CD4-positive, alpha-beta T cell treated with Interleukin-15 for 1 hour (primary cell): Measurements from ENCODE around the gene RFTN1.

ENCODE experiments used
- DNase-seq: peaks from one replicate; pipeline ENCODE4 v3.0.0-alpha.2; 2020

The RFTN1 gene

DNA sequence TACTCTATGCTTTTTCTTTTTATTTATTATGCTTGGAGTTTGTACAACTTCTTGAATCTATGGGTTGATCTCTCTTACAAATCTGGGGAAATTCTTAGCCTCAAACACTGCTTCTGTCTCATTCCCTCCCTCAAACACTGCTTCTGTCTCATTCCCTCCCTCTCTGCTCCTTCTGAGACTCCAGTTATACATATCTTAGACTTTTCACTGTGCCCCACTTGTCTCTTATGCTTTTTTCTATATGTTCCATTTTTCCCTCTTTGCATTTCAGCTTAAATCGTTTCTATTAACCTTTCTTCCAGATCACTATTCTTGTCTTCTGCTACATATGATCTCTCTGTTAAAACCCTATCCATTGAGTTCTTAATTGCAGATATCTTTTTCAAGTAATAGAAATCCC, 50.4 kb downstream of the RFTN1 start:
- no peak for DNase-seq

DNA sequence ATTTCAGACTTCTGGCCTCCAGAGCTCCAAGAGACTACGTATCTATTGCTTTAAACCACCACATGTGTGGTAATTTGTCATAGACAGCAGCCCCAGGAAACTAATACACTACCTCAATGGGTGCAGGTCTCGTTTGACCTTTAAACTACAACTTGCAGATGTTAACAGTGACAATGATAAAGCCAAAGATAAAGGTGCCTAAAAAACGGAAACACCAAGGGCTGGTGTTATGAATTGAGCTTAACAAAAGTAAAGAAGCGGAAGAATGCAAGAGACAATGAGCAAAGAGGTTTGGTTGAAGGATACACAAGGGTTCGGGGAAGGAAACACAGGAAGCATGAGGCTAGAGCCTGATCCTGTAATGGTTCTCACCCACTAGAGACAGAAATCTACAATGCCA, 50.8 kb downstream of the RFTN1 start:
- no peak for DNase-seq

DNA sequence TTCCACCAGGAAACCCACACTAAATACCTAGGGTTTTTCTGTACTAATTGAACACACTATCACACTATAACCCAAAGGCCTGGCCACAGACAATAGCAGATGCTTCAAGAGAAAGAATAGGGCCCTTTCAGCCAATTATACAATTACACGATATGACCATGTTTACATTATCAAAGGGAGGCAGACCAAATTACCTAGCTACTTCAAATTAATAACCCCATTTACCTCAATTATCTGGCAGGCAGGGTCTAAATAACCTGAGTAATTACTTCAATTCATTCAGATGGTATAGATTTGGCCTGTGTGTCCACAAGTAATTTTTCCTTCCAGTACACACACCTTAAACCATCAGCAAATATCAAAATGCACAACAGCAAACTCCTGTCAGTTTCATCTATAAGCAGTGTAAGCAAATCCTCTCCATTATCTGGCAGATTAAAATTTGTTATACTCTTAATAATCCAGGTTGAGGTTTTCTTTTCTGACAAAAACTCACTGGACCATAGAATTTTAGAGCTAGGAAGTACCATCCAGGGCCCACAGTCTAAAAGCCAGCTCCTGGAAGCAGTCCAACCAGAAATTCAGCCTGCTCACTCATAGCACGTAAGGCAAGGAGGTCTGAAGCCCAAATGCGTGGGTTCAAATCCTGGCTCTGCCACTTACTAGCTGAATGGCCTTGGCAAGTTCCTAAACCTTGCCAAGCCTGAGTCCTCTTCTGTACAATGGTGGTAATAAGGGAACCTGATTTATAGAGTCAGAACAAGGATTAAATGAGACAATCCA, 51.8 kb downstream of the RFTN1 start:
- no peak for DNase-seq

DNA sequence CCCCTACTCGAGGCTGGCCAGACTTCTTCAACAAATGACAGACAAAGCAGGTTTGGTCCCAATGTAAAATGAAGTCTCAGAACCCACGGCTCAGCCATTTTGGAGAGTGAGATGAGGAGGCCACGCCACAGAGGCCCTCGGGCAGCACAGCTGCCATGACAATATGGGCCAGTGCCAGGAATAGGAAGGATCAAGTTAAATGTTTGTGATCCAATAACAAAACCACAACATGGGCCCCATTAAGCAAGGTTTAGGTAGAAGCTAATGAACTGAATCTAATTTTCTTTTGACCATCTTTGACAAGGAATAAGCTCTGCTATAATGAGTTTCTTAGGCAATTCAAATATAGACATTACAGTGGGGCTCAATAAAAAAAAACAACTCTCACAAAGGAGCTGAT, 52.6 kb downstream of the RFTN1 start:
- no peak for DNase-seq

DNA sequence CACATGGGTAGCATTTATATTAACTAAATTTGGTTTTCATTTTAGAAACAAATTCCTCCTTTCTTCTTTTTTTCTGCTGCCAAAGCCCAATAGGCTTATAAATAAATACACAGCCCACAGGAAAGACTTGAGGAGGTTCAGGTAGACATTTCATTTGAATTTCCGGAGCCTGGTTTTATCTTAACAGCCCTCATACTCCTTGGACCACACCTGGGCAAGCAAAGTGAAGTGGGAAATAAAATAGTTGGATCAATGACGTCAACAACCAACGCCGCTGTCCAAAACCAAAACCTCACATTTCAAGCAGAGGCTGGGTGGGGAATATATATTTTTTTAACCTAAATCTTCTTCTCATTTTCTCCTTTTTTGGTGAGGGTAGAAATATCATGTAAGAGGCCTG, 53.2 kb downstream of the RFTN1 start:
- no peak for DNase-seq

DNA sequence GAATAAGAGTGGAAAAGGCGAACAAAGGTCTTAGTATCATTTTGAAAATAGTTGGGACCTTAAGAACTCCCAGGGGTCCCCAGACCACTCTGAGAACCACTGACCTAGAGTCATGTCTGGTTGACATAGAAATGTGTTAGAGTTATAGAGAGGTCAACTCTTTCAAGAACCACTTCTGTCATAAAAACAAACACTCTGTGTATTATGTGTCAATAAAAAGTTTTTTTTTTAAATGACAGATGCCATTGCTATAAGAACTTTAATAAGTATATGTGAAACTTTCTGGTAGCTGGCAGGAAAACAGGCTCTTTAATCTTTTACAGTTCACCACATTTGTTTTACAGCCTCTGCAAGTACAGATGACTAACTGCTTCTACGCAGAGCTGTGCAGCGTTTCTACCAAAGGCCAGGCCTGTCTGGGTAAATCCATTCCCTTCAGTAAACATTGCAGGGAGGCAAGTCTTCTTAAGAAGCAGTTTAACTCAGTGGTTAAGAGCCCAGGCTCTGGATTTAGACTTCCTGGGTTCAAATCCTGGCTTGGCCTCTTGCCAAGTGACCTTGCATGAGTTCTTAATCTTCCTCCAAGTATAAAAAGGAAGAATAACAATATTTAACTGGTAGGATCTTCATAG, 56.6 kb downstream of the RFTN1 start:
- peak; percentile 20 for DNase-seq

DNA sequence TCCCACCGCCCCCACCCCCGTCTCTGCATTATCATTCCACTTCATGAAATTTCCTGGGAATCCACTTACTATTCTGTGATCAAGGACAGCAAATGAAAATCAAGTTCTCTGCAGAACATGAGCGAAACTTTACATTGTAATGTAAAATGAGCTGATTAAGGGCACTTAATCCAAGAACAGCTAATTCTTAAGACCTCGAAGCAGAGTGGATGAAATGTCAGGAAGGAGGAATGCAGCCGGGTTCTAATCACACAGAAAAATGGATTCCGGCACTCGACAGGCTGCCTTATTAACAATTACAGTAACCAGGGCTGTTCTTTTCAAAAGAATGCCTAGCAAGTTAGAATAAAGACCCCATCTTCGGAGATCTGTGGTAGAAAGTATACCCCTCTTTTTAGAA, 57.5 kb downstream of the RFTN1 start:
- no peak for DNase-seq

DNA sequence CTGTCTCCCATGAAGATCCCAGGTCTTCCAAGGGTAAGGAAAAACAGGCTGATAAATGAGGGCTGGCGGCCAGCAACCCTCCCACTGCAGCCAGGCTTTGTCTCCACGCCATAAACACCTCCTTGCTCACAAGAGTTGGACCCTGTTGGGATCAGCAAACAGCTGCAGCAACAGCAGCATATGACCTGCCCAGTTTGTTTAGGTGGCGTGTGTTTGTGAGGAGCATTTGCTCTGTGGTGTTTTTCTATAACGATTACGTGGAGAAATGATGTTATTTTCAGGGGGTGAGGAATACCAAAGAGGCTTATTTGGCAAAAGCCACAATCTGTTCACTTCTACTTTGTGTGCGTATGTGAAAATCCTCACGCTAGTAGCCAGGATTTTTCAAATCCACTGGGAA, 58.5 kb downstream of the RFTN1 start:
- DNase-seq: no peak

DNA sequence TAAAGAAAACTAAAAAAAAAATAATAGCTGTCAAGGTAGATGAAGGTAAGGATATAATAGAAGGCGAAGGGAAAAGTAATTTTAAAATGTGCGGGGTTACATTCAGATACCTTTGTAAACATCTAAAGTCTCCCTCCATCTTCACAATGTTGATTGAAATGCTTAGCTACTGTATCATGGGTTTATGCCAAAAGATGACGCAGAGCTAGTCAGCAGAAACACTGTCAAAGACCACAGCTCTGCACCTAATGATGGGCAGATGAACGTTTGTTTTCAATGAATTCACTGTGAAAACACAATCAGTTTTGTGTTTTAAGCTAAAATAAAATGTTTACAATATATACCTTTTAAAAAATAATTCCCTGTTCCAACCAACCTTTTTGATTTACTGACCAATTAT, 61.2 kb downstream of the RFTN1 start:
- no peak for DNase-seq

DNA sequence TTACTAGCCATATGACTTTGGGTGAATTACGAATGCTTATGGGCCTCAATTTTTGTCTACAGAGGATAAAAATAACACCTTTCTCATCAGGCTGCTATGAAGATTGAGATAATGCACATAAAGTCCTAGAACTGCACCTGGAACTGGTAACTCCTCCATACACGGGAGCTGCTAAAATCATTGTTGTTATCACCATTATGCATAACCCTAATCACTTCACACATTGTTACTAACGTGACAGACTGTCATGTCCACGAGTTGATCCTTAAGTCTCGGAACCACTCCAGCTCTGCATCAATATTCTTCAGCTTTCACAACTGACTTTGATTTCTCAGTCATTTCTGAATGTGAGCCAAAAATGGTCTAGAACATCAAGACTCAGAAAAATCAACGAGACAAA, 64.1 kb downstream of the RFTN1 start:
- DNase-seq: no peak

DNA sequence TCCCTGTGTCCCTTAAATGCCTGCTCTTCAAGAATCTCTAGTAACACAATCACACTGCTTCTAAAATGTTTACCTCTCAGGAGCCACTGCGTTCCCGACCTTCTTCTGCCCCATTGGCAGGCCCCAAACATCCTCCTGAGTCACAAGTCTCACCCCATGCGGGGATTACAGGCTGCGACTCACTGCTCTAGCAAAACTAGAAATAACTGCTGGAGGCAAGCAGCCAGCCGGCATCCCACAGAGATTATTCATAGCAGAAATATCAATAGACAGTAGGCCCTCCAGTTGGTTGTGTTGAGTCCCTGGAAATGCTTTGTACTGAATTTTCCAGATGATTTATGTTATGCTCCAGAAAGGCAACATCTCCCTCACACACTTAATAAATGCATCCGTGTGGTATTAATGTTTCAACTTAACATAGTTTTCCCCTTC, 64.8 kb downstream of the RFTN1 start:
- no peak for DNase-seq

DNA sequence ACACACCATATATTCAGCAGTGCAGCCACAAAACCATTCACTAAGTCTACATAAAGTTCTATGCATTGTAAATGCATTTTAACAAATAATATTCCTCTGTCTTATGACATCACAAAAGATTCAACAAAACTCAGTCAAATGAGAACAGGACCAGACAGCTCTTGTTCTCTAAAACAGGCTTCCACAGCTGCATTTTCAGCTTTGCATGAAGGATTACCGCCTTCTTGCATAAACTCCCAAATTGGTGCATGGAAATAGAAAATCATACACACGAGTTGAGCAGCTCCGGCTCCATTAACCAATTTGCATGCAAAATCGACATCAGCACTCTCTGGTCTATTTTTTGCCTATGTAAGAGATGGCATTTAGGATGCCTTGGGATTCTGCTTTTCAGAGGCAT, 66.4 kb downstream of the RFTN1 start:
- DNase-seq: no peak

DNA sequence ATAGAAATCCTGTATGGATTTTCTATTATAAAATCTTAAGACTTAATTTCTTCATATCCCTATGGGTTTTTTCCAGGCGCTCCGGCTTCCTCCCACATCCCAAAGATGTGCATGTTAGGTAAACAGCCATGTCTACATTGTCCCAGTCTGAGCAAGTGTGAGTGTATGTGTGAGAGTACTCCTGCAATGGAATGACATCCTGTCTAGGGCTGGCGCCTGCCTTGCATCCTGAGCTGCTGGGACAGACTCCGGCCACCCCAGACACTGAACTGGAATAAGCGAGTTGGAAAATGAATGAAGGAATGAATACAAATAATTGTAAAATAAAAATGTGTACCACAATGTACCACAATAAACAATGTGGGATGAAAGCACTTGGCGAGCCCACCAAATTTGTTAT, 69.2 kb downstream of the RFTN1 start:
- no peak for DNase-seq

DNA sequence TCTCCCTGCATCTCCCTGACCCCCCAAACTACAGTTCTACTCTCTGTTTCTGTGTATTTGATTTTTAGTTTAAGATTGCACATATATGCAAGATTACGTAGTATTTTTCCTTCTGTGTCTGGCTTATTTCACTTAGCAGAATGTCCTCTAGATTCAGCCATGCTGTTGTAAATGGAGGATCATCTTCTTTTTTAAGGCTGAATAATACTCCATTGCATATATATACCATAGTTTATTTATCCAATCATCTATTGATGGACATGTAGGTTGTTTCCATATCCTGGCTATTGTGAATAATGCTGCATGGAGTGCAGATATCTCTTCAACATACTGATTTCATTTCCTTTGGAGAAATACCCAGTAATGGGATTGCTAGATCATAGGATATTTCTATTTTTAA, 70.8 kb downstream of the RFTN1 start:
- no peak for DNase-seq

DNA sequence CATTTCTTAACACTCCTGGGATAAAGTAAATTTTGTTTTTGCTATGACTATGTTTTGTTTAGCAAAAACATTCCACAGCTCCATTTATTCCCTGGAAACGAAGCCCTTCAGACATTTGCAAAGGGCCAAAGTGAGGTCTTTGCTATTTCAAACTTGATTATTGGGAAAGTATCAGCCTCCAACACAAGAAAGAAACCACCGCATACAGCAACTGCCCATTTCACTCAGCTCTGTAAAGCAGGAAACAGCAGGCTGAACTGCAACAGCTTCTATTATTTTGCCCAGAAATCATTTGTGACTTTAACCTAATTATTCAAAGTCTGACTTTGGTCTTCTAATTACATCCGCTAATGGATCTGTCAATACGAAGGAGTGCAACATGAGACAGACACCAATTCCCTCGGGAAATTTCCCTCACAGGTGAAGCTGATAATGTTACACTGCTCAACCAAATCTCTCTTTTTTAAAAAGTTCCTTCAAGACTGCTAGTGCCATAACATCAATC, 72.1 kb downstream of the RFTN1 start:
- no peak for DNase-seq

DNA sequence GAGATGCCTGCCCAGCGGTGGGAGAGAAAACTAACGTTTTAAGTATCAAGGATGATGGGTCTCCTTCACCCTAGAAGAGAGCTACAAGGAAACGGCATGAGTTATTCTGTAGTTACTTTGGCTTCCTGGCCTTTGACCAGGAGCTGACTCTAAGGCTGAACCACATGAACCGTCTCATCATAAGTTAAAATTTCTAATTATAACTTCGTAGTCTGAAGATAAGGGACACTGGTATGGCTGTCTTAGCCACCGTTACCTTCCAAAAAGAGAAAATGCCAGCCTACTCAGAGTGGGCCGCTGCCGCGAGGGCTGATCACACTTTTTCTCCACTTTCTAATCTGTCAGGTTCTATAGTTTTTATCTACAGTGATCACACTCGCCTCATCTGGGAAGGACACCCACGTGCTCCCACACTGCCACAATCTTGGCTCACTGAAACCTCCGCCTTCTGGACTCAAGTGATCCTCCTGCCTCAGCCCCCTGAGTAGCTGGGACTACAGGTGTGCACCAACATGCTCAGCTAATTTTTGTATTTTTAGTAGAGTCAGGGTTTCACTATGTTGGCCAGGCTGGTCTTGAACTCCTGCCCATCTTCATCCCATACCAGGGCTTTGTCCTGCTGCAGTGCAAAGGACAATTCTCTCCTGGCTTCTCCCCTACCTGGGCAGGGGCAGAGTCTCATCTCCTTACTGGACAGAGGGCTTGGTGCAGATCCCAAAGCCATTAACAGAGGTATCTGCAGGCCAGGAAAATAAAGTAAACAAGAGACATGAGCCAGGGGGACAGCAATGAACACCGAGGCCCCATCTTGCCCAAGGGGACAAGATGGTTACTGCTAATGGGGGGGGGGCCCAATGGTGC, 73.4 kb downstream of the RFTN1 start:
- no peak for DNase-seq

DNA sequence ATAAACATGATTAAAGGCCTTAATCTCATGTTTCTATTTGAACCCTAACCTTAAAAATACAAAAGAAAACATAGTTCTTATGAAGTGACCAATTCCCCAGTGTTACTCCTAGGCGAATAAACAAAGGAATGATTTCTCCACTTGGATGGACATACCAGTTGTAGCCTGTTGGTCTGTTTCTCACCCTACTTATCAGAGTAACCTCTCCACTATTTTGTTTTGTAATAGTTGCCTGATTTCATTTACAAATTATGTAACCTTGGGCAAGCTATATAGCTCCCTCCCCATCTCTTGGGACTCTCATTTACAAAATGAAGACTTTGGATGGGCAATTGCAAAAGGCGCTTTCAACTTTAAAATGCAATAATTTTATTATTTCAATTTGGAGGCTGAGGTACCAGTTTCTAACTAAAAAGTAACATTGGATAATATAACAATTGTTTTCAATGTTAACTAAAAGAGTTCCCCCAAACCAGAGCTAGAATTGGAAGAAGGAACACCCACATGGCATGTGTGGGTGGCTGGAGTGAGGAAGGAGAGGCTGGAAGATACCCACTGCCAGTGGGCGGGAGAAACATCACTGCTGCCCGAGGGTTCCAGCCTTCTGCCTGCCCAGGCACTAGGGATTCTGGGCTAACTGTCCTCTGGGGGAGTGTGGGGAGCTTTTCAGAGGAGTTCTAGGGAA, 74.2 kb downstream of the RFTN1 start:
- DNase-seq: no peak

DNA sequence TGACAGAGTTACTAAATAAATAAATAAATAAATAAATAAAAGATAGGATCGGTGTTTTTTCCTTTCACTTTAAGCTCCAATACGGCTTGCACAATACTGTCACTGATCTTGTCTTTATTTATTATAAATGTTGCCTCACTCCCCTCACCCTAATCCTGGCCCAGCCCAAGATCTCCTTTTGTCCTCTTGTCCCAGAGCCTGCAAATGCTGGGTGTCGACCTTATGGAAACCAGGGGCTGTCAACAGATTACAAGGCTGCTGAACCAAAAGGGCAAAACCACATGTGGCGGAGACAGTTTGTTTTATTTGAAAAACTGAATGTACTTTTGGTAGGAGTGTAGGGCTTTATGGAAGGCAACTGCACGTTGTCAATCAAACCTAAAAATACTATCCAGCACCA, 75.9 kb downstream of the RFTN1 start:
- no peak for DNase-seq

DNA sequence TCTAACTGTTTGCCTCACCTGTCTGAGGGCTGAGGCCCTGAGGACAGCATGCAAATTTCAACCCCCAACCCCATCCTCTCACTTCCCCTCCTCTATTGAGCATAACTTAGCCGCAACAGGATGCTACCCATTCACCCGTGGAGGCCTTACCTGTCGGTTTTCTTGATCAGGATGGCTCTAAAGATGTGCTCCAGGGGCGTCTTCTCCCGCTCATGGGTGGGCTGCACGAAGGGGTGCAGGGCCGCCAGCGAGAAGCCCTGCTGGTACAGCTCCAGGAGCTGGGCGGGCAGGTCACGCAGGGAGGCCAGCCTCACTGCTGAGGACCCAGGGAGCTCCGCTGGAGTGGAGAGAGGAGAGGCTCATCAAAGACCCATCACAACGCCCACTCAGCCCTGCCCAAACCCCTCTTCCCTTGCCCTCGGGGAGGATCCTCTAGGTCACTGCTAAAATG, 79.8 kb downstream of the RFTN1 start:
- peak; percentile 21 for DNase-seq

DNA sequence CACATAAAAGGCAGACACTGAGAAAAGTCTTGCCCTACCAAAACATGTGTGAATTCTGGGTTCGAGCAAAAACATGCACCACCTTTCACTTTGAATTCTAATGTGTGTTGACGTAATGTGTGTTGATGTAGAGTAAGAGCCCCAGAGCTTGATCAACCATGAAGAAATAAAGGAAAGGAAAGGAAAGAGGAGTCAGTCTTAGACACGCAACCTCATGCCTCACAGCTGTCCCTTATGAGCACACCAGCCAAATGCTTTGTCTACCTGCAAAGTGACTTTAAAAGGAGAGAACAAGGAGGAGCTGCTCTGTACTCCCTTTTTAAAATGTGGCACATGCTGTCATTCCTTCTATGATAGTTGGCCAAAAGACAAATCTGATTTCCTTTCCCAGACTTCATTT, 80.8 kb downstream of the RFTN1 start:
- DNase-seq: no peak

DNA sequence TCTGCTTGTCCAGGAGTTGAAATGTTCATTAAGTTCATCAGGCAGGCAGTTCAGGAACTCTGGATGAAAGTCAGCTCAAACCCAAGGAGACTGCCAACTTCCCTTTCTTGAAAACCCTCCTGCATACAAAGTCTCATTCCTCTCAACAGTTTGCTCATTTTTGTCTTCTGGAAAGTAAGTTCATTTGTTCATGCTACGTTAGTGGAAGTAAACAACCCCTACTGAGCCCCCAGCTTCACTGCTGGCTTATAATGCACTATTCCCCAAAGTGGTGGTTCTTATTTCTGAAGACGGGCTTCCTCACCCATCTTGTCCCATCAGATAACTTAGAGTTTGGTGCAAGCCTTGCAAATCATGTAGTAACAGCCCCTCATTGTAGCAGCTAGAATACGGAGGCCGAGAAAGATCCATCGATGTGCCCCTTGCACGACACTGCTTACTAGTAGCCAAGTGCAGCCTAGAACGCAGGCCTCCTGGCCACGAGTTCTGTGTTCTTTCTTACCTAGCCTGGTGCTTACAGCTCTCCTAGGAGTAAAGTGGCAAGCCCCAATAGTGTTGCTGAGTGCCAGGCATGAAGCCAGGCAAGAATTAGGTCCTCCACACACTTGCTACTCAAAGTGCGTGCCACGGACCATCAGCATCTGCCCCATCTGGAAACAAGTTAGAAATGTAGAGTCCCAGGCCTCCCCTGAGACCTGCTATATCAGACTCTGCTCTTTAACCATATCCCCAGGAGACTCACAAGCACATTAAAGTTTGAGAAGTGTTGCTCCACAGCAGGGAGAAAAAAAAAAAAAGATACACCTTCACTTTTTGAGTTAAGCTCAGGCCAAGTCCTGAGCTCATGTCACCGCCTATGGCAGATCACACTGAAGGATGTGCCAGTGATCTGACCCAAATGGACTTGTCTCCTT, 82.5 kb downstream of the RFTN1 start:
- peak; percentile 45 for DNase-seq

DNA sequence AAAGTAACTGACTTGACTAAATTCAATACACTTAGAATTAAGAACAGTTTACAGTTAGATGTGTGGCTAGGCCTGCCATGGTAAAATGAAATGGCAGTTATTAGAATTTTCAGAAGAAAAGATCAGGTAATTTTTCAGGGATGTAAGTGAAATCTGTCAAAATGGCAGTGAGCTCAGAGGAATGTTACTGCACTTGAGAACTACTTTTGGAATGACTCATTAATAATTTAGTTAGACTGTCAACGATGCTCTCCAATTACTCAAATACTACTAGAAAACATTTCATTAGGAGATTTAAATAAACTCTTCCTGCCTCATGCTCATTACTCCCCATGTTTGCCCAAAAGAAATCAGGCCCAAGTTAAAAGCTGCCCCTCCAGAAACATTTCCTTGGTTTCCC, 84.4 kb downstream of the RFTN1 start:
- DNase-seq: no peak
